Mammary epithelial cell (primary cell): ENCODE measurements around the gene SPEM1.

Experiments used
- CTCF ChIP-seq, 2 donors: IDR thresholded peaks in 1 of 2; conservative IDR thresholded peaks in 1 of 2; 2 replicates each; pipeline ENCODE4 v1.5.1; 2011 to 2012; ENCODE audit warnings: inconsistent platforms in 2 of 2, low read length in 2 of 2, mild to moderate bottlenecking in 2 of 2, control low read depth in 1 of 2, low read depth in 1 of 2; ENCODE audit not compliant: insufficient read depth in 1 of 2; ENCODE audit errors: extremely low read depth in 1 of 2
- EZH2 ChIP-seq: IDR thresholded peaks from 2 replicates; pipeline ENCODE4 v1.6.1; 2012; ENCODE audit warnings: low read length, inconsistent platforms, borderline replicate concordance

- no peak for TF ChIP-seq CTCF (conservative IDR thresholded peaks at IDR 0.05 in 1 of 2, IDR thresholded peaks at IDR 0.05 in 1 of 2; ENCODE audit: extremely low read depth in 1 of 2, insufficient read depth in 1 of 2, low read depth in 1 of 2, low read length in 2 of 2)
- TF ChIP-seq EZH2 = no peak
These were observed 17.3 kb downstream of the SPEM1 start for GRCh38 chr17:7437369-7437863.
